Astrocyte (in vitro differentiated cells and primary cell): ENCODE results near the gene LAMA5. TPM values are rescaled to one million over a fixed set of nuclear protein-coding genes. Genes with fewer than 3 reads are reported as not detected.

Experiments
- DNase-seq: peaks from one replicate; pipeline ENCODE4 v3.0.0-alpha.2; 2010; ENCODE audit warnings: low read depth
- FAIRE-seq: peaks from 2 replicates; lab custom pipeline; 2011; peaks lifted over from hg19 to GRCh38; lab: Jason Lieb, UNC
- H2AFZ ChIP-seq: 2 replicates; pipeline ENCODE4 v1.6.0; 2012; ENCODE audit warnings: low read depth, low read length, inconsistent platforms
- H3K27ac ChIP-seq: 2 replicates; pipeline ENCODE4 v1.5.1; 2011; ENCODE audit warnings: low read depth, low read length, inconsistent platforms
- H3K27me3 ChIP-seq: 2 replicates; pipeline ENCODE4 v1.6.0; 2011; ENCODE audit warnings: low read length, inconsistent platforms; ENCODE audit not compliant: insufficient read depth
- H3K36me3 ChIP-seq: 2 replicates; pipeline ENCODE4 v1.5.1; 2011; ENCODE audit warnings: low read length, inconsistent platforms; ENCODE audit not compliant: insufficient read depth
- H3K4me1 ChIP-seq: 2 replicates; pipeline ENCODE4 v1.5.1; 2011; ENCODE audit warnings: low read length, inconsistent platforms; ENCODE audit not compliant: insufficient read depth
- H3K4me2 ChIP-seq: 2 replicates; pipeline ENCODE4 v1.6.0; 2012; ENCODE audit warnings: low read length, inconsistent platforms
- H3K4me3 ChIP-seq: 2 replicates; pipeline ENCODE4 v1.5.1; 2011; ENCODE audit warnings: low read depth, mild to moderate bottlenecking, low read length, inconsistent platforms; ENCODE audit not compliant: insufficient read depth
- H3K79me2 ChIP-seq: 2 replicates; pipeline ENCODE4 v1.6.0; 2012; ENCODE audit warnings: mild to moderate bottlenecking, low read length, inconsistent platforms; ENCODE audit not compliant: insufficient read depth
- H3K9ac ChIP-seq: 2 replicates; pipeline ENCODE4 v1.6.0; 2012; ENCODE audit warnings: mild to moderate bottlenecking, low read length, inconsistent platforms
- H3K9me3 ChIP-seq: 2 replicates; pipeline ENCODE4 v1.5.1; 2012; ENCODE audit warnings: low read depth, mild to moderate bottlenecking, low read length, inconsistent platforms; ENCODE audit not compliant: insufficient read depth
- H4K20me1 ChIP-seq: 2 replicates; pipeline ENCODE4 v1.6.0; 2012; ENCODE audit warnings: low read length, inconsistent platforms; ENCODE audit not compliant: insufficient read depth
- H3K27ac Mint-ChIP-seq: one replicate; pipeline ENCODE4 v1.8.0; 2021; ENCODE audit warnings: mild to moderate bottlenecking, mixed read lengths; ENCODE audit not compliant: unreplicated experiment
- H3K27me3 Mint-ChIP-seq: one replicate; pipeline ENCODE4 v1.8.0; 2021; ENCODE audit warnings: low read depth, mixed read lengths; ENCODE audit not compliant: unreplicated experiment
- H3K36me3 Mint-ChIP-seq: one replicate; pipeline ENCODE4 v1.8.0; 2021; ENCODE audit warnings: low read depth, mixed read lengths; ENCODE audit not compliant: unreplicated experiment
- H3K4me1 Mint-ChIP-seq: one replicate; pipeline ENCODE4 v1.8.0; 2021; ENCODE audit warnings: low read depth, mixed read lengths; ENCODE audit not compliant: unreplicated experiment
- H3K4me3 Mint-ChIP-seq: one replicate; pipeline ENCODE4 v1.8.0; 2021; ENCODE audit warnings: mild to moderate bottlenecking, moderate library complexity, mixed read lengths; ENCODE audit not compliant: unreplicated experiment
- H3K9me3 Mint-ChIP-seq: one replicate; pipeline ENCODE4 v1.8.0; 2021; ENCODE audit warnings: mild to moderate bottlenecking, mixed read lengths; ENCODE audit not compliant: unreplicated experiment
- EZH2 ChIP-seq: IDR thresholded peaks from 2 replicates; pipeline ENCODE4 v1.6.1; 2012; ENCODE audit warnings: mild to moderate bottlenecking, low read length, inconsistent platforms; ENCODE audit not compliant: insufficient read depth
- total RNA-seq: library from RNA; stranded (reverse); gene quantifications from 2 replicates; pipeline ENCODE4 v1.2.1, GENCODE V29; 2021
- TF ChIP-seq, protein P1 (sequence below): IDR thresholded peaks from 2 replicates; pipeline ENCODE4 v1.5.1; 2011; ENCODE audit warnings: low read depth, mild to moderate bottlenecking, inconsistent platforms, low read length, moderate library complexity; ENCODE audit not compliant: insufficient read depth

Gene LAMA5
- total RNA-seq, 1 donor from 2014 or later = 350 TPM

DNA sequence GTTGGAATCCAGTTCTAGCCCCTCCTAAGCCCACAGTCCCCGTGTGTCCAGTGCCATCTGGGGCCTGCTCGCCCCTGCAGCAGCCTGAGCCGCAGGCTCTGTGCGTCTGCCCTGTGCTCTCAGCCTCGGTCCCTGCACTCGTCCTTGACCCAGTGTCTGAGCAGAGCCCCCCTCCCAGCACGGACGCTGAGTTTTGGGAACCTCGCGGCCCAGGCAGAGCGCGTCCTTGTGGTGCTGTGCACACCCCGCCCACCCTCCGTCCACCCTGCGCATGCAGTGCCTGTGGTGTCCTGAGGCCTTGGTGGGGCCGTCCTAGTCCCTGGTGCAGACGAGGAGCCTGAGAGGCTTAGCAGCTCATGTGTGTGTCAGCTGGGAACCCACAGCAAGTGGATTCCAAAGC is 97.2 kb downstream of the LAMA5 start:
- Histone ChIP-seq H3K9ac (no peak overlapping the region), H3K27me3 (no peaks in the 10 kb centered on the region), H3K27ac (no peak overlapping the region), H3K4me3 (no peak overlapping the region), H2AFZ (no peak overlapping the region), H4K20me1 (peaks cover 41% of the 10 kb centered on the region), H3K4me1 (no peaks in the 10 kb centered on the region), H3K4me2 (no peak overlapping the region), H3K36me3 (peaks cover under 1% of the 10 kb centered on the region), H3K9me3 (peaks cover 6% of the 10 kb centered on the region), H3K79me2 (no peaks in the 10 kb centered on the region)
- peaks cover 4% of the 10 kb centered on the region for H3K9me3 Mint-ChIP-seq
- H3K4me1 Mint-ChIP-seq = no peaks in the 10 kb centered on the region
- no peaks in the 10 kb centered on the region for H3K27me3 Mint-ChIP-seq
- H3K27ac Mint-ChIP-seq = no peak overlapping the region
- peaks cover 31% of the 10 kb centered on the region for H3K36me3 Mint-ChIP-seq
- FAIRE-seq = no peak
- no peak overlapping the region for H3K4me3 Mint-ChIP-seq
- TF ChIP-seq EZH2 = no peak
- TF ChIP-seq, protein P1, sequence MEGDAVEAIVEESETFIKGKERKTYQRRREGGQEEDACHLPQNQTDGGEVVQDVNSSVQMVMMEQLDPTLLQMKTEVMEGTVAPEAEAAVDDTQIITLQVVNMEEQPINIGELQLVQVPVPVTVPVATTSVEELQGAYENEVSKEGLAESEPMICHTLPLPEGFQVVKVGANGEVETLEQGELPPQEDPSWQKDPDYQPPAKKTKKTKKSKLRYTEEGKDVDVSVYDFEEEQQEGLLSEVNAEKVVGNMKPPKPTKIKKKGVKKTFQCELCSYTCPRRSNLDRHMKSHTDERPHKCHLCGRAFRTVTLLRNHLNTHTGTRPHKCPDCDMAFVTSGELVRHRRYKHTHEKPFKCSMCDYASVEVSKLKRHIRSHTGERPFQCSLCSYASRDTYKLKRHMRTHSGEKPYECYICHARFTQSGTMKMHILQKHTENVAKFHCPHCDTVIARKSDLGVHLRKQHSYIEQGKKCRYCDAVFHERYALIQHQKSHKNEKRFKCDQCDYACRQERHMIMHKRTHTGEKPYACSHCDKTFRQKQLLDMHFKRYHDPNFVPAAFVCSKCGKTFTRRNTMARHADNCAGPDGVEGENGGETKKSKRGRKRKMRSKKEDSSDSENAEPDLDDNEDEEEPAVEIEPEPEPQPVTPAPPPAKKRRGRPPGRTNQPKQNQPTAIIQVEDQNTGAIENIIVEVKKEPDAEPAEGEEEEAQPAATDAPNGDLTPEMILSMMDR = no peak
- no peak for DNase-seq

DNA sequence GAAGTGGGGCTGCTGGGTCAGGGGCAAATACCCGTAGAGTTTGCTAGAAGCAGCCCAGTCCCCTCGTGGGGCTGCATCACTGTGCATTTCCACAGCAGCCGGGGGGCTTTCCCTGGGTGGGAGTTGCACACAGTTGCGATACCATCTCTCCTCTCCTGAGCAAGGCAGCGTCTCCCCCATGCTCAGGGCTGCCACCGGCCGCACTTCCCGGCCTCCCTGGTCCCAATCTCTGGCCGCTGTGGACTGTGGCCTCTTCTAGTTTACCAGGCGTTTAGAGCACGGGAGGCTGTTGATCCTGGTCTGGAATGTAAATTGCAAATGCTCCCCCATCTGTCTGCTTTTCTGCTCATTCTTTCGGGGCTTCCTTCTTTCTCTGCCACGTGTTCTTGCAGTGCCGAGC is 97.7 kb downstream of the LAMA5 start:
- no peak overlapping the region for H3K27ac Mint-ChIP-seq
- no peak overlapping the region for H3K9ac ChIP-seq
- no peak for FAIRE-seq

More for the DNA sequence above, 97.7 kb downstream of the LAMA5 start:
- H3K4me2 ChIP-seq = no peak overlapping the region
- Mint-ChIP-seq H3K9me3 (peaks cover 4% of the 10 kb centered on the region), H3K4me3 (no peak overlapping the region), H3K36me3 (peaks cover 30% of the 10 kb centered on the region), H3K27me3 (no peaks in the 10 kb centered on the region), H3K4me1 (no peaks in the 10 kb centered on the region)
- peaks cover 38% of the 10 kb centered on the region for H4K20me1 ChIP-seq
- no peak for DNase-seq
- H3K36me3 ChIP-seq = peaks cover 5% of the 10 kb centered on the region
- H3K4me1 ChIP-seq = no peaks in the 10 kb centered on the region
- H2AFZ ChIP-seq = no peak overlapping the region
- no peak overlapping the region for H3K4me3 ChIP-seq
- no peaks in the 10 kb centered on the region for H3K79me2 ChIP-seq
- TF ChIP-seq, protein P1 = no peak
- TF ChIP-seq EZH2 = no peak
- H3K27ac ChIP-seq = no peak overlapping the region
- peaks cover 6% of the 10 kb centered on the region for H3K9me3 ChIP-seq
- H3K27me3 ChIP-seq = no peaks in the 10 kb centered on the region
